K562 (cell line): ENCODE data around the gene ANGEL2. TPM values are rescaled to one million over a fixed set of nuclear protein-coding genes. Genes with fewer than 3 reads are reported as not detected.

Experiments
- CBX2 ChIP-seq: fragments of 200-600 bp; sonication (generic); IDR thresholded peaks from one replicate; pipeline ENCODE4 v1.6.1; 2012; ENCODE audit warnings: mild to moderate bottlenecking, low read length, inconsistent platforms; ENCODE audit not compliant: insufficient read depth, poor library complexity, severe bottlenecking
- DNMT1 ChIP-seq: fragments of 450-650 bp; IDR thresholded peaks from 2 replicates; pipeline ENCODE4 v1.6.1; 2016; ENCODE audit warnings: antibody characterized with exemption, mild to moderate bottlenecking
- HDAC1 ChIP-seq, 2 experiments: fragments of 450-650 bp; IDR thresholded peaks; 2 replicates each; pipeline ENCODE4 v1.6.1; 2016 to 2017; ENCODE audit warnings: inconsistent platforms in 1 of 2, mild to moderate bottlenecking in 1 of 2, moderate library complexity in 1 of 2
- MAFF ChIP-seq: IDR thresholded peaks from 2 replicates; pipeline ENCODE4 v1.6.1; 2012; ENCODE audit warnings: low read length, improper control_type of control experiment
- MECOM ChIP-seq: fragments of 250-450 bp; sonication (Bioruptor Pico); IDR thresholded peaks from 2 replicates; pipeline ENCODE4 v1.8.0; 2022; ENCODE audit warnings: inconsistent platforms
- MTA1 ChIP-seq: fragments of 450-650 bp; IDR thresholded peaks from 2 replicates; pipeline ENCODE4 v1.6.1; 2017; ENCODE audit warnings: borderline replicate concordance
- MYBL2 ChIP-seq, 2 experiments: fragments of 450-650 bp in 1 of 2; sonication (generic) in 1 of 2; formaldehyde crosslinking in 1 of 2; IDR thresholded peaks; 2 replicates each; pipeline versions ENCODE4 v1.6.1 to v1.8.1; 2017 to 2022; ENCODE audit warnings: borderline replicate concordance in 1 of 2, inconsistent platforms in 1 of 2, low read depth in 1 of 2, mild to moderate bottlenecking in 1 of 2, missing genetic modification reagents in 1 of 2, moderate library complexity in 1 of 2
- NFE2L1 ChIP-seq: fragments of 450-650 bp; IDR thresholded peaks from 2 replicates; pipeline ENCODE4 v1.6.1; 2016; ENCODE audit warnings: missing genetic modification characterization, low read depth, mild to moderate bottlenecking, missing compliant biosample characterization, moderate library complexity, borderline replicate concordance
- NFIX ChIP-seq: fragments of 250-450 bp; sonication (Bioruptor Pico); IDR thresholded peaks from 2 replicates; pipeline ENCODE4 v1.4.0; 2020; ENCODE audit warnings: low read depth, mild to moderate bottlenecking, moderate library complexity
- NONO ChIP-seq, 2 experiments: fragments of 200-400 bp in 1 of 2; fragments of 450-650 bp in 1 of 2; formaldehyde crosslinking in 1 of 2; IDR thresholded peaks; 2 replicates each; pipeline ENCODE4 v1.6.1; 2017; ENCODE audit warnings: low read depth in 2 of 2, mild to moderate bottlenecking in 2 of 2, moderate library complexity in 2 of 2, low read length in 1 of 2
- PHF8 ChIP-seq: fragments of 200-600 bp; sonication (generic); IDR thresholded peaks from 2 replicates; pipeline ENCODE4 v1.6.1; 2012; ENCODE audit warnings: mixed run types, mild to moderate bottlenecking, inconsistent platforms, low read length, moderate library complexity, borderline replicate concordance
- POLR2B ChIP-seq: fragments of 450-650 bp; IDR thresholded peaks from 2 replicates; pipeline ENCODE4 v1.6.1; 2018; ENCODE audit warnings: low read depth; ENCODE audit not compliant: partially characterized antibody
- RBFOX2 ChIP-seq: fragments of 200-400 bp; formaldehyde crosslinking; IDR thresholded peaks from 2 replicates; pipeline ENCODE4 v1.6.1; 2017; ENCODE audit warnings: low read depth, mild to moderate bottlenecking, low read length, moderate library complexity
- SAFB ChIP-seq: fragments of 200-400 bp; formaldehyde crosslinking; IDR thresholded peaks from 2 replicates; pipeline ENCODE4 v1.6.1; 2017; ENCODE audit warnings: low read depth, low read length, borderline replicate concordance
- TAL1 ChIP-seq: fragments of 450-650 bp; IDR thresholded peaks from 2 replicates; pipeline ENCODE4 v1.6.1; 2016; ENCODE audit warnings: mild to moderate bottlenecking
- ZBTB1 ChIP-seq: sonication (generic); formaldehyde crosslinking; IDR thresholded peaks from 2 replicates; pipeline ENCODE4 v1.8.1; 2023; ENCODE audit warnings: missing genetic modification reagents, low read depth, mild to moderate bottlenecking, borderline replicate concordance
- ZNF133 ChIP-seq: fragments of 250-450 bp; sonication (Bioruptor Pico); IDR thresholded peaks from 2 replicates; pipeline ENCODE4 v1.4.0; 2020; ENCODE audit warnings: mild to moderate bottlenecking
- ZNF282 ChIP-seq: sonication (generic); formaldehyde crosslinking; IDR thresholded peaks from 2 replicates; pipeline ENCODE4 v1.8.1; 2023; ENCODE audit warnings: missing genetic modification reagents
- ZNF764 ChIP-seq: fragments of 250-450 bp; sonication (Bioruptor Pico); IDR thresholded peaks from 2 replicates; pipeline ENCODE4 v1.4.0; 2020; ENCODE audit warnings: low read depth, mild to moderate bottlenecking, moderate library complexity
- polyA plus RNA-seq, 8 experiments: library from polyadenylated mRNA; depleted of rRNA in 4 of 8; stranded (reverse) in 5 of 8; unstranded in 3 of 8; fragments of >200 nt; fragmentation: Nextera tagmentation in 2 of 8; fragmentation: Illumina TruSeq in 1 of 8; extraction: Ambion mirVana in 2 of 8; extraction: Trizol in 1 of 8; gene quantifications; 2 replicates each; pipeline versions ENCODE4 v1.2.1 to v1.2.3, GENCODE V29; 2011 to 2014; ENCODE audit warnings: inconsistent platforms in 1 of 8, missing spikeins in 1 of 8
- total RNA-seq, 7 experiments: library from RNA; depleted of rRNA in 6 of 7; stranded (reverse); fragments of >200 nt in 6 of 7; fragmentation: Illumina TruSeq in 2 of 7; extraction: Trizol in 2 of 7; gene quantifications; 2 replicates each; pipeline versions ENCODE4 v1.2.1 to v1.2.3, GENCODE V29; 2011 to 2021; ENCODE audit warnings: low replicate concordance in 1 of 7
- TF ChIP-seq, protein P1 (sequence below): fragments of 250-450 bp; sonication (Bioruptor Pico); IDR thresholded peaks from 2 replicates; pipeline ENCODE4 v1.8.0; 2022; ENCODE audit warnings: moderate library complexity, mild to moderate bottlenecking, inconsistent platforms
- TF ChIP-seq, protein P2 (sequence below): fragments of 450-650 bp; IDR thresholded peaks from 2 replicates; pipeline ENCODE4 v1.6.1; 2016; ENCODE audit warnings: missing biosample characterization, missing genetic modification characterization
- TF ChIP-seq, protein P3 (sequence below), 2 experiments: IDR thresholded peaks; 2 replicates each; pipeline ENCODE4 v1.6.1; 2012; ENCODE audit warnings: improper control_type of control experiment in 2 of 2, low read depth in 2 of 2, low read length in 2 of 2, borderline replicate concordance in 1 of 2
- TF ChIP-seq, protein P4 (sequence below): sonication (generic); formaldehyde crosslinking; IDR thresholded peaks from 2 replicates; pipeline ENCODE4 v1.8.0; 2022; ENCODE audit warnings: mild to moderate bottlenecking, low read depth, missing genetic modification reagents

ANGEL2 gene
- total and polyA plus RNA-seq, 9 of the 15 experiments (the other 6 are each of a cell fraction or from before 2014, with no cell fraction given): 6.8 to 34.6 (median 26.2) TPM

DNA sequence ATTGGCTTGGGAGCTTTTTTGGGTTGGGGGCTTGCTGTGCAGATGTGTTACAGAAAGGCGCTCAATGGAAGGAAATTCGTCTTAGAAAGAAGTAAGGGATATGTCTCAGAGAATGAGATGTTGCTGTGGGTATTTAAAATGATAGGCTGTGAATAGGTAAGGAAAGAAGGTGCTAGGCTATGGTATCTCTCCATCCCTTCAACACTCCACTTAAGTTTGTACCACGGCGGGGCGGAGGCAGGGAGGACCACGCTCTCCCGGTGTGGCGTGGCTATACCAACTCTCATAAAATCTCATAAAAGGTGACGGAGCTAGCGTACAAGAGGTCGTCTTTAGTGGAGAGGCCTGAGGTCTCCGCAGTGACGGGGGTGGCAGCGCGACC, 35.1 kb upstream of the ANGEL2 start (continued):
- TF ChIP-seq, protein P1, sequence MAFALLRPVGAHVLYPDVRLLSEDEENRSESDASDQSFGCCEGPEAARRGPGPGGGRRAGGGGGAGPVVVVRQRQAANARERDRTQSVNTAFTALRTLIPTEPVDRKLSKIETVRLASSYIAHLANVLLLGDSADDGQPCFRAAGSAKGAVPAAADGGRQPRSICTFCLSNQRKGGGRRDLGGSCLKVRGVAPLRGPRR: 0 out of 2 replicates have a peak, but pooled peaks have one; percentile 47
- TF ChIP-seq CBX2: no peak
- TF ChIP-seq ZNF764 (CRISPR knock-in tag): no peak
- TF ChIP-seq, protein P2, sequence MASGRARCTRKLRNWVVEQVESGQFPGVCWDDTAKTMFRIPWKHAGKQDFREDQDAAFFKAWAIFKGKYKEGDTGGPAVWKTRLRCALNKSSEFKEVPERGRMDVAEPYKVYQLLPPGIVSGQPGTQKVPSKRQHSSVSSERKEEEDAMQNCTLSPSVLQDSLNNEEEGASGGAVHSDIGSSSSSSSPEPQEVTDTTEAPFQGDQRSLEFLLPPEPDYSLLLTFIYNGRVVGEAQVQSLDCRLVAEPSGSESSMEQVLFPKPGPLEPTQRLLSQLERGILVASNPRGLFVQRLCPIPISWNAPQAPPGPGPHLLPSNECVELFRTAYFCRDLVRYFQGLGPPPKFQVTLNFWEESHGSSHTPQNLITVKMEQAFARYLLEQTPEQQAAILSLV: no peak
- no peak for TF ChIP-seq ZNF133 (CRISPR knock-in tag)
- peak; percentile 28; the same call in 1 of the 2 replicates for TF ChIP-seq MAFF
- TF ChIP-seq ZNF282 (CRISPR knock-in tag): no peak
- TF ChIP-seq ZBTB1: no peak
- 0 out of 2 replicates have a peak, but pooled peaks have one; percentile 11 for TF ChIP-seq MTA1
- 0 out of 2 replicates have a peak, but pooled peaks have one; percentile 2 for TF ChIP-seq TAL1
- peak; percentile 68; the same call in 1 of the 2 replicates for TF ChIP-seq PHF8
- no peak for TF ChIP-seq RBFOX2
- 0 out of 2 replicates have a peak, but pooled peaks have one; percentile 7 for TF ChIP-seq MECOM (CRISPR knock-in tag)
- TF ChIP-seq DNMT1: peak; percentile 27; the same call in 1 of the 2 replicates
- peak in 1 of 2 experiments; percentile 97; a peak in 2 of 4 replicates for TF ChIP-seq NONO (IDR thresholded peaks at IDR 0.05; ENCODE audit: low read depth in 2 of 2, low read length in 1 of 2)
- no peak for TF ChIP-seq MYBL2 (IDR thresholded peaks at IDR 0.05; ENCODE audit: low read depth)
- TF ChIP-seq MYBL2 (CRISPR knock-in tag; IDR thresholded peaks at IDR 0.05; ENCODE audit: borderline replicate concordance): no peak
- TF ChIP-seq NFIX: no peak
- peak; percentile 54 for TF ChIP-seq POLR2B
- no peak for TF ChIP-seq NFE2L1 (tag)
- TF ChIP-seq, protein P3, sequence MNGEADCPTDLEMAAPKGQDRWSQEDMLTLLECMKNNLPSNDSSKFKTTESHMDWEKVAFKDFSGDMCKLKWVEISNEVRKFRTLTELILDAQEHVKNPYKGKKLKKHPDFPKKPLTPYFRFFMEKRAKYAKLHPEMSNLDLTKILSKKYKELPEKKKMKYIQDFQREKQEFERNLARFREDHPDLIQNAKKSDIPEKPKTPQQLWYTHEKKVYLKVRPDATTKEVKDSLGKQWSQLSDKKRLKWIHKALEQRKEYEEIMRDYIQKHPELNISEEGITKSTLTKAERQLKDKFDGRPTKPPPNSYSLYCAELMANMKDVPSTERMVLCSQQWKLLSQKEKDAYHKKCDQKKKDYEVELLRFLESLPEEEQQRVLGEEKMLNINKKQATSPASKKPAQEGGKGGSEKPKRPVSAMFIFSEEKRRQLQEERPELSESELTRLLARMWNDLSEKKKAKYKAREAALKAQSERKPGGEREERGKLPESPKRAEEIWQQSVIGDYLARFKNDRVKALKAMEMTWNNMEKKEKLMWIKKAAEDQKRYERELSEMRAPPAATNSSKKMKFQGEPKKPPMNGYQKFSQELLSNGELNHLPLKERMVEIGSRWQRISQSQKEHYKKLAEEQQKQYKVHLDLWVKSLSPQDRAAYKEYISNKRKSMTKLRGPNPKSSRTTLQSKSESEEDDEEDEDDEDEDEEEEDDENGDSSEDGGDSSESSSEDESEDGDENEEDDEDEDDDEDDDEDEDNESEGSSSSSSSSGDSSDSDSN (IDR thresholded peaks at IDR 0.05; ENCODE audit: borderline replicate concordance in 1 of 2, low read depth in 2 of 2, low read length in 2 of 2): no peak
- TF ChIP-seq, protein P4, sequence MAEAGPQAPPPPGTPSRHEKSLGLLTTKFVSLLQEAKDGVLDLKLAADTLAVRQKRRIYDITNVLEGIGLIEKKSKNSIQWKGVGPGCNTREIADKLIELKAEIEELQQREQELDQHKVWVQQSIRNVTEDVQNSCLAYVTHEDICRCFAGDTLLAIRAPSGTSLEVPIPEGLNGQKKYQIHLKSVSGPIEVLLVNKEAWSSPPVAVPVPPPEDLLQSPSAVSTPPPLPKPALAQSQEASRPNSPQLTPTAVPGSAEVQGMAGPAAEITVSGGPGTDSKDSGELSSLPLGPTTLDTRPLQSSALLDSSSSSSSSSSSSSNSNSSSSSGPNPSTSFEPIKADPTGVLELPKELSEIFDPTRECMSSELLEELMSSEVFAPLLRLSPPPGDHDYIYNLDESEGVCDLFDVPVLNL (CRISPR knock-in tag): 0 out of 2 replicates have a peak, but pooled peaks have one; percentile 11
- TF ChIP-seq SAFB: no peak
- no peak for TF ChIP-seq HDAC1 (IDR thresholded peaks at IDR 0.05)
